ENCODE measurements around the gene HSP90B1. TPM values are rescaled to one million over a fixed set of nuclear protein-coding genes. Genes with fewer than 3 reads are reported as not detected.

Gene HSP90B1
- total and polyA plus RNA-seq, 9 of the 15 experiments (the other 6 are each of a cell fraction or from before 2014, with no cell fraction given) = 196 to 719 (median 557) TPM

GRCh38 chr12:103956509-103957027 is 26.4 kb downstream of the HSP90B1 start:
- Histone ChIP-seq H3K4me3 (peak overlapping the region; percentile 95), H3K79me2 (ENCODE audit: control insufficient read depth, insufficient read depth, low read length) (peaks cover 42% of the 10 kb centered on the region), H3K27me3 (ENCODE audit: control insufficient read depth in 2 of 2, insufficient read depth in 2 of 2, low read length in 2 of 2) (no peaks in the 10 kb centered on the region), H3K9me1 (ENCODE audit: control insufficient read depth, insufficient read depth, low read length) (no peaks in the 10 kb centered on the region), H3K4me1 (replicated peaks in 1 of 2; ENCODE audit: control insufficient read depth in 2 of 2, insufficient read depth in 2 of 2, low read length in 2 of 2) (peaks cover 6 to 10% of the 10 kb centered on the region in 2 experiments; a peak in 4 of 5 replicates), H3K9ac (ENCODE audit: insufficient read depth in 1 of 2, low read depth in 2 of 2, low read length in 2 of 2) (peak overlapping the region; percentile 89 to 99), H3K9me3 (replicated peaks; ENCODE audit: control insufficient read depth, insufficient read depth, low read depth, low read length) (no peaks in the 10 kb centered on the region), H3K36me3 (ENCODE audit: control insufficient read depth, insufficient read depth, low read length) (peaks cover 33% of the 10 kb centered on the region; the same call in 2 of the 3 replicates), H4K20me1 (replicated peaks; ENCODE audit: control insufficient read depth, insufficient read depth, low read length) (no peaks in the 10 kb centered on the region), H3K27ac (ENCODE audit: extremely low read depth, low read depth, low read length) (peak overlapping the region; percentile 95), H2AFZ (ENCODE audit: low read depth, low read length) (peak overlapping the region; percentile 98), H3K4me2 (ENCODE audit: insufficient read depth, low read length) (peak overlapping the region; percentile 99)
- 2% methylated on average over 31 of the region's 31 CpGs for WGBS (ENCODE audit: insufficient coverage, low coverage, missing lambda C conversion rate)
- POLR2A ChIA-PET = interaction anchor here (0.6 to 5.3 kb wide), 9 partner anchors 9 to 335 kb away, joined by 3 to 45 read pairs (median 5); partner anchors contain the start of genes HSP90B1 and TDG
- no peak for FAIRE-seq
- in situ Hi-C loops (cut with MboI) = no loop called here
- CTCF ChIA-PET (ENCODE audit: low intra/inter-chr PET ratio) = no interaction called here
- BruUV-seq (replicated peaks) = TSS peak; percentile 44
- intact Hi-C loops (cut with micrococcal nuclease) = loop anchor here (1.0 kb wide), 1 partner anchor 27 kb away; no protein-coding TSS in a partner anchor
- ATAC-seq = peak; percentile 59
- no peak for DNase-seq (ENCODE audit: extremely low read depth in 1 of 4, low spot score in 3 of 4)
- TF ChIP-seq LARP7 (IDR thresholded peaks at IDR 0.05) = no peak
- TF ChIP-seq PRMT5 (CRISPR knock-in tag; IDR thresholded peaks at IDR 0.05) = no peak
- no peak for TF ChIP-seq ZNF280B (CRISPR knock-in tag; IDR thresholded peaks at IDR 0.05)
- TF ChIP-seq ZNF707 (CRISPR knock-in tag; conservative IDR thresholded peaks at IDR 0.05) = no peak
- TF ChIP-seq FIP1L1 (IDR thresholded peaks at IDR 0.05; ENCODE audit: low read depth, low read length, poor library complexity, severe bottlenecking) = no peak
- TF ChIP-seq PHF8 (IDR thresholded peaks at IDR 0.05; ENCODE audit: borderline replicate concordance, low read length) = no peak
- no peak for TF ChIP-seq PHF21A (IDR thresholded peaks at IDR 0.05; ENCODE audit: borderline replicate concordance, low read depth)
- no peak for TF ChIP-seq KHSRP (IDR thresholded peaks at IDR 0.05)
- TF ChIP-seq TAF7 (tag; IDR thresholded peaks at IDR 0.05) = no peak
- no peak for TF ChIP-seq LEF1 (IDR thresholded peaks at IDR 0.05)
- TF ChIP-seq HOMEZ (CRISPR knock-in tag; IDR thresholded peaks at IDR 0.05) = no peak
- no peak for TF ChIP-seq SIN3B (IDR thresholded peaks at IDR 0.05; ENCODE audit: low read depth)
- no peak for TF ChIP-seq FOSL1 (tag; conservative IDR thresholded peaks at IDR 0.05)
- no peak for TF ChIP-seq MYBL2 (IDR thresholded peaks at IDR 0.05; ENCODE audit: low read depth)
- TF ChIP-seq MYBL2 (CRISPR knock-in tag; IDR thresholded peaks at IDR 0.05; ENCODE audit: borderline replicate concordance) = no peak
- TF ChIP-seq ZNF655 (CRISPR knock-in tag; IDR thresholded peaks at IDR 0.05) = no peak
- TF ChIP-seq ATF2 (CRISPR knock-in tag; IDR thresholded peaks at IDR 0.05) = no peak
- TF ChIP-seq RBM39 (optimal IDR thresholded peaks at IDR 0.05; ENCODE audit: low read depth, low read length) = no peak
- TF ChIP-seq ZKSCAN3 (CRISPR knock-in tag; IDR thresholded peaks at IDR 0.05) = no peak
- TF ChIP-seq TRIM28 (IDR thresholded peaks at IDR 0.05) = no peak

Measured in K562 (cell line).